Epithelial cell of proximal tubule (primary cell): ENCODE data around the gene GRIK3. TPM values are rescaled to one million over a fixed set of nuclear protein-coding genes. Genes with fewer than 3 reads are reported as not detected.

Experiments
- DNase-seq: peaks from one replicate; pipeline ENCODE4 v3.0.0-alpha.2; 2011; ENCODE audit warnings: low read depth
- H3K4me3 ChIP-seq: 2 replicates; pipeline ENCODE4 v1.5.1; 2011; ENCODE audit warnings: low read depth, mild to moderate bottlenecking, low read length
- CTCF ChIP-seq: conservative IDR thresholded peaks from 2 replicates; pipeline ENCODE4 v1.5.1; 2012; ENCODE audit warnings: low read depth, mild to moderate bottlenecking, low read length
- total RNA-seq: library from RNA; depleted of rRNA; stranded (reverse); fragments of >200 nt; gene quantifications from 2 replicates; pipeline ENCODE4 v1.2.3, GENCODE V29; 2015

Gene GRIK3
- total RNA-seq, 1 donor from 2014 or later = not detected

GRCh38 chr1:36751525-36751924 is 282.8 kb downstream of the GRIK3 start:
- DNase-seq = no peak

GRCh38 chr1:36748466-36748865 is 285.8 kb downstream of the GRIK3 start:
- no peak overlapping the region for H3K4me3 ChIP-seq
- no peak for DNase-seq
- TF ChIP-seq CTCF = no peak

More at GRCh38 chr1:36751525-36751924, 282.8 kb downstream of the GRIK3 start:
- no peak for TF ChIP-seq CTCF
- H3K4me3 ChIP-seq = no peak overlapping the region
